HG03095 (cell line): ENCODE data around the gene RUSF1.
"Not testable (repeated sequence)": the region's sequence is repeated elsewhere in the genome, so short reads cannot be mapped to it uniquely, and the experiment has no call there.

Experiments used
- ATAC-seq: cut with Tn5 transposase; IDR thresholded peaks from one replicate; pipeline ENCODE4 v1.9.1; 2021; ENCODE audit warnings: moderate library complexity; ENCODE audit not compliant: unreplicated experiment

Gene RUSF1

GRCh38 chr16:31453255-31454204 is 54.7 kb downstream of the RUSF1 start:
- ATAC-seq = no peak

DNA sequence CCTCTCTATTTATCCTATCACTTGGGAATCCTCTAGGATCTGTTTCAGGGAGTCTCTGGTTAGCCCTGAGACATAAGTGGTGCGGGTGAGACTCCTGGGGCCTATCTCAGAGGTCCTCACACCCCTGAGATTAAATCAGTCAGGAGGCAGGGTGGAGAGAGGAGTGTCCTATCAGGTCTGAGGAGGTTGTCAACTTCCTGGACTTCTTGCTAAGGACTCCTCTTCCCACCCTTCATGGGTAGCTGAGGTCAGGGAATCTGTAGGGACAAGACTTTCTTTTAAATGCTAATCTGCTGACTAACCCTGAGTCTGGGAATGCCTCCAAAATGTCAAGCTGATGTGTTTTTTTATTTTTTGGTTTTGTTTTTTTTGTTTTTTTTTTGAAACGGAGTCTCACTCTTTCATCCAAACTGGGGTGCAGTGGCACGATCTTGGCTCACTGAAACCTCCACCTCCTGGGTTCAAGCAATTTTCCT is 55.5 kb downstream of the RUSF1 start:
- no peak for ATAC-seq

DNA sequence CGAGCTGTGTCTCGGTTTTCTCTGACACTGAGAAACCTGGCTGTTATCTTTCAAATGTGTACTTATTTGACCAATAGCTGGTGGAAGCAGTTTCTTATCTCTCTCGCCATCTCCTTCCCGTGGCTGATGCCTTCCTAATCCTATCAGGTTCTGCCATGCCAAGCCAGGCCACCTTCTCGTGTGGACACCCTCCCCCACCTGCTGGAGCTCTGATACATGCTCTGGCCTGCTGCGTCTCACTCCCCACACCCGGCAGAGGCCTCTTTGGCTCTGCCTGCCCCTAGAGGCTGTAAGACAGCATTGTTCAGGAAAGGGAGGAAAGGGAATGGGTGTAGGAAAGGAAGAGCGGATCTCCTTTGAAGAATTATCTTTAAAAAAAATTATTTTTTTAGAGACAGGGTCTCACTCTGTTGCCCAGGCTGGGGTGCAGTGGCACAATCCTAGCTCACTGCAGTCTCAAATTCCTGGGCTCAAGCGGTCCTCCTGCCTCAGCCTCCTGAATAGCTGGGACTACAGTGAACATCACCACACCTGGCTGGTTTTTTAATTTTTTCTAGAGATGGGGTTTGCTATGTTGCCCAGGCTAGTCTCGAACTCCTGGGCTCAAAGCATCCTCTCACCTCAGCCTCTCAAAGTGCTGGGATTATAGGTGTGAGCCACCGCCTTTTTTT is 56.4 kb downstream of the RUSF1 start:
- ATAC-seq = no peak

DNA sequence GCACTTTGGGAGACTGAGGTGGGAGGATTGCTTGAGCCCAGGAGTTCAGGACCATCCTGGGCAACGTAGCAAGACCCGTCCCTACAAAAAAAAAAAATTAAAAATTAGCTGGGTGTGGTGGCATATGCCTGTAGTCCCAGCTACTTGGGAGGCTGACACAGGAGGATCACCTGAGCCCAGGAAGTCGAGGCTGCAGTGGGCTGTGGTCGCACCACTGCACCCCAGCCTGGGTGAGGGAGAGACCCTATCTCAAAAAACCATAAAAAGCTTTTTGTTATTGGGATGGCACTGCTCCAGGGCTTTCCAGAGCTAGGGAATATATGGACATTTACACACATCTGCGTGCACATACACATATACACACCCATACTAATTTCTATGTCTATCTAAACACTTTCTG is 57.0 kb downstream of the RUSF1 start:
- ATAC-seq = no peak

DNA sequence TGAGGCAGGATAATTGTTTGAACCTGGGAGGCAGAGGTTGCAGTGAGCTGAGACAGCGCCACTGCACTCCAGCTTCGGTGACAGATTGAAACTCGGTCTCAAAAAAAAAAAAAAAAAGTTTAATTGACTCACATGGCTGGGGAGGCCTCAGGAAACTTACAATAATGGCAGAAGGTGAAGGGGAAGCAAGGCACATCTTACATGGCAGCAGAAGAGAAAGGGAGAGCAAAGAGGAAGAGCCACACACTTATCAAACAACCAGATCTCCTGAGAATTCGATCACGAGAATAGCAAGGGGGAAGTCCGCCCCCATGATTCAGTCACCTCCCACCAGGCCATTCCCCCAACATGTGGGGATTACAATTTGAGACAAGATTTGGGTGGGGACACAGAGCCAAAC is 62.3 kb downstream of the RUSF1 start:
- ATAC-seq = not testable (repeated sequence)

DNA sequence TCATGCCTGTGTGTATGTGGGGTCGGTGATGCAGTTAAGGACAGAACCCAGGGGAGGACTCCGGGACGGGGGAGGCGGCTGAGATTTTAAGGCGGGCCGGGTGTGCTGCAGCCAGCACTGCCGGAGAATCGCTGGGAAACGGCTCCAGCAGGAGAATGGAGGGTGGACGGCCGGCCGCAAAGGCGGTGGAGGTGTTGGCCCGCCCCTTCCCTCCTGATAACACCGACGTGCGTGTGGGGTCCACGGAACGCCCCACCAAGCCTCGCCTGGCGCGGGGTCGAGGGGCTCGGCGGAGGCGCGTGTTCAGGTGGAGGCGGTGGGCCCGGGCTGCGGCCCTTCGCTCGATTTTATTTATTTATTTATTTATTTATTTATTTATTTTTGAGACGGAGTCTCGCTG is 66.2 kb downstream of the RUSF1 start:
- ATAC-seq = no peak

DNA sequence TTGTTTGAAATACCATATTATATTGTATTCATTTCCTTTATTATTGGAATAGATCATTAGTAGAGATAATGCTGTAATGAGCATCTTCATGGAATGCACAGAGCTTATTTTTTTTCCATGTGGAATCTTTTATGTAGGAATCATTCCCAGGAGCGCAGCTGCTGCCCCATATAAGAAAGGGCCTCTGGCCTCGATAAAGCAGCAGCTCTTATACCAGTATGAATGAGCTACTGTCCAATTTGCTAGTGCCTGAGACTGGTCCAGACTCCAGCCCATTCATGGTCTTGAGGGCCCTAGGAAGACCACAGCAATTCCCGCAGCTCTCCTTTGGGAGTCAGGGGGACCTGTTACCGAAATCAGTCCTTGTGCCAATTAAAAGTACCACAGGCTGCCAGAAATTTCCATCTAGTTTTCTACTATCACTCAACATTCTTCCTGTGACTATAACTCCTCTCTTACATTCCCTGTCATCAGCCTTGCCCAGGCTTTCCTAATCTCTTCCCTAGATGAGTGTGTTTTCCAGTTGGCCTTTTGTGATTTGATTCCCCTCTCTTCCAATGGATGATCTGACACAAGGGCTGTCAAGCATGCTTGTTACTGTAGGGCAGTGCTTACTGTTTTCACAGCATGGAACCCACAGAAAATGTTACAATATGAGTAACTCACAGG is 67.5 kb downstream of the RUSF1 start:
- ATAC-seq = no peak

DNA sequence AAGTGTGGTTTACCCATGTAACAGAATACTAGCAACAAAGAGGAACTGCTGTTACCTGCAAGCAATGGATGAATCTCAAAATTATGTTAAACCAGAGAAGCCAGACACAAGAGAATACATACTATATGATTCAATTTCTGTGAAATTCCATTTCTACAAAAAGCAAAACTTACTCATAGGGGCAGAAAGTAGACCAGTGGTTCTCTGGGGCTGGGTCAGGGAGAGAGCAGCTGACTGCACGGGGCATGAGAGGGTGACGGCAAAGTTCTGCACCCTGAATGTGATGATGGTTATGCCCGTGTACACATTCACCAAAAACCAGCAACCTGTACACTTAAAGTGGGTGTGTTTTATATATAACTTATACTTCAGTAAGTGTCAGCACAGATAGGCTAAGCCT is 68.7 kb downstream of the RUSF1 start:
- ATAC-seq = no peak
